Endothelial cell of umbilical vein (primary cell): ENCODE data around the gene ZNF440. TPM values are rescaled to one million over a fixed set of nuclear protein-coding genes. Genes with fewer than 3 reads are reported as not detected.
A peak's percentile ranks its signal among the peaks of the same experiment; 100 is the strongest.
"Not testable (repeated sequence)": the region's sequence is repeated elsewhere in the genome, so short reads cannot be mapped to it uniquely, and the experiment has no call there.

Experiments used
- BruUV-seq: library from RNA; stranded (reverse); fragments of 400-500 nt; replicated peaks from 2 replicates; lab custom pipeline; 2021; lab: Mats Ljungman, UMichigan
- CTCF ChIA-PET: fragments of 300-600, 350-600 bp; sonication (Branson Sonifier 250); formaldehyde crosslinking; loops from one replicate; lab custom pipeline; 2021; ENCODE audit warnings: antibody characterized with exemption, inconsistent platforms; lab: Charles Lee
- POLR2A ChIA-PET: fragments of 300-600, 350-600 bp; sonication (Branson Sonifier 250); formaldehyde crosslinking; loops from one replicate; lab custom pipeline; 2021; ENCODE audit warnings: antibody characterized with exemption, inconsistent platforms; lab: Charles Lee
- DNase-seq: peaks from one replicate; pipeline ENCODE4 v3.0.0-alpha.2; 2011; ENCODE audit warnings: low read depth, low spot score
- FAIRE-seq: peaks from 2 replicates; lab custom pipeline; 2011; peaks lifted over from hg19 to GRCh38; lab: Jason Lieb, UNC
- H2AFZ ChIP-seq: 2 replicates; pipeline ENCODE4 v1.6.0; 2012; ENCODE audit warnings: low read depth, low read length, control low read depth, inconsistent platforms
- H3K27ac ChIP-seq: 2 replicates; pipeline ENCODE4 v1.5.1; 2011; ENCODE audit warnings: low read depth, mild to moderate bottlenecking, control low read depth, low read length, moderate library complexity; ENCODE audit not compliant: insufficient read depth
- H3K27me3 ChIP-seq, 2 experiments: 2 replicates each; pipeline versions ENCODE4 v1.6.0 to v1.6.1; 2011; ENCODE audit warnings: low read length in 2 of 2, mixed read lengths in 1 of 2; ENCODE audit not compliant: control insufficient read depth in 2 of 2, insufficient read depth in 2 of 2
- H3K36me3 ChIP-seq, 2 experiments: 2 replicates in 1 of 2; 3 replicates in 1 of 2; pipeline ENCODE4 v1.5.1; 2011; ENCODE audit warnings: low read length in 2 of 2, mild to moderate bottlenecking in 1 of 2, moderate library complexity in 1 of 2; ENCODE audit not compliant: control insufficient read depth in 2 of 2, insufficient read depth in 2 of 2; ENCODE audit errors: extremely low read depth in 1 of 2
- H3K4me1 ChIP-seq: 3 replicates; pipeline ENCODE4 v1.5.1; 2011; ENCODE audit warnings: mild to moderate bottlenecking, low read length; ENCODE audit not compliant: control insufficient read depth, insufficient read depth; ENCODE audit errors: extremely low read depth
- H3K4me2 ChIP-seq: 2 replicates; pipeline ENCODE4 v1.6.1; 2011; ENCODE audit warnings: low read length, control low read depth, mixed read lengths; ENCODE audit not compliant: insufficient read depth
- H3K4me3 ChIP-seq, 3 experiments: fragments of 200-600 bp in 1 of 3; sonication (generic), shearing (Covaris generic) in 1 of 3; replicated peaks in 1 of 3; 2 replicates each; pipeline ENCODE4 v1.5.1; 2011 to 2016; ENCODE audit warnings: control low read depth in 3 of 3, low read length in 3 of 3, mild to moderate bottlenecking in 2 of 3, inconsistent platforms in 1 of 3, low read depth in 1 of 3, moderate library complexity in 1 of 3; ENCODE audit not compliant: insufficient read depth in 1 of 3
- H3K79me2 ChIP-seq: 2 replicates; pipeline ENCODE4 v1.6.0; 2012; ENCODE audit warnings: low read length, inconsistent platforms; ENCODE audit not compliant: control insufficient read depth, insufficient read depth
- H3K9ac ChIP-seq: replicated peaks from 2 replicates; pipeline ENCODE3; 2011; ENCODE audit warnings: low read length, control low read depth; ENCODE audit not compliant: insufficient read depth; ENCODE audit errors: extremely low read depth
- H3K9me1 ChIP-seq: replicated peaks from 3 replicates; pipeline ENCODE4 v1.6.0; 2011; ENCODE audit warnings: mild to moderate bottlenecking, low read length; ENCODE audit not compliant: control insufficient read depth, insufficient read depth; ENCODE audit errors: extremely low read depth
- H3K9me3 ChIP-seq: replicated peaks from 2 replicates; pipeline ENCODE4 v1.5.1; 2012; ENCODE audit warnings: low read length, inconsistent platforms; ENCODE audit not compliant: control insufficient read depth, insufficient read depth
- H4K20me1 ChIP-seq: replicated peaks from 2 replicates; pipeline ENCODE3; 2011; ENCODE audit warnings: mild to moderate bottlenecking, low read length; ENCODE audit not compliant: control insufficient read depth, insufficient read depth; ENCODE audit errors: extremely low read depth
- CTCF ChIP-seq, 2 donors: IDR thresholded peaks; 1 replicate in 1 of 2; 2 replicates in 1 of 2; pipeline ENCODE4 v1.5.1; 2011; ENCODE audit warnings: low read length in 2 of 2, mild to moderate bottlenecking in 2 of 2, moderate library complexity in 2 of 2, control low read depth in 1 of 2, inconsistent platforms in 1 of 2, low read depth in 1 of 2; ENCODE audit not compliant: insufficient read depth in 1 of 2; ENCODE audit errors: extremely low read depth in 1 of 2
- dilution Hi-C: fragments of 300-500 bp; cut with MboI; formaldehyde crosslinking; loops from one replicate; pipeline ENCODE4 v1.15.0; 2019; ENCODE audit warnings: low sequenced_read_pairs; ENCODE audit not compliant: extremely low pct_ligation_motif_present
- intact Hi-C: fragments of 100-400 bp; cut with micrococcal nuclease; formaldehyde crosslinking; loops from one replicate; pipeline ENCODE4 v1.10.0; 2022
- polyA plus RNA-seq, 4 experiments: library from polyadenylated mRNA; depleted of rRNA in 3 of 4; stranded (reverse) in 3 of 4; unstranded in 1 of 4; fragments of >200 nt; gene quantifications; 2 replicates each; pipeline versions ENCODE4 v1.2.1 to v1.2.3, GENCODE V29; 2011 to 2012; ENCODE audit warnings: missing spikeins in 1 of 4
- total RNA-seq: library from RNA; stranded (reverse); gene quantifications from 2 replicates; pipeline ENCODE4 v1.2.3, GENCODE V29; 2021

ZNF440 gene
- total and polyA plus RNA-seq, 2 donors (not counting 3 experiments of a cell fraction or from before 2014, with no cell fraction given), result 2.2 to 13.3 TPM

- dilution Hi-C loops, result not testable (repeated sequence)
These were observed 65.7 kb downstream of the ZNF440 start for GRCh38 chr19:11879687-11880266.

More at GRCh38 chr19:11879687-11880266, 65.7 kb downstream of the ZNF440 start:
- POLR2A ChIA-PET, intact Hi-C loops, H3K4me3 ChIP-seq, DNase-seq, H3K36me3 ChIP-seq, H3K27me3 ChIP-seq, H3K4me2 ChIP-seq, H3K9ac ChIP-seq, H3K9me1 ChIP-seq, H3K79me2 ChIP-seq, H2AFZ ChIP-seq, H3K27ac ChIP-seq, BruUV-seq, H3K4me1 ChIP-seq, H4K20me1 ChIP-seq, H3K9me3 ChIP-seq: not testable (repeated sequence)
- TF ChIP-seq CTCF (IDR thresholded peaks at IDR 0.05; ENCODE audit: extremely low read depth in 1 of 2, insufficient read depth in 1 of 2, low read depth in 1 of 2, low read length in 2 of 2), result peak; percentile 22 to 25
- CTCF ChIA-PET, result interaction anchor here (0.5 to 6.9 kb wide), 3 partner anchors 82 to 248 kb away, joined by 3 to 39 read pairs (median 4); no protein-coding TSS in a partner anchor
- FAIRE-seq, result peak; percentile 62
